ENCODE measurements around the gene FAM184A. TPM values are rescaled to one million over a fixed set of nuclear protein-coding genes. Genes with fewer than 3 reads are reported as not detected.

FAM184A gene
- total RNA-seq, 1 experiment from 2014 or later: 13.3 TPM

GRCh38 chr6:119096721-119097565, 18.5 kb upstream of the FAM184A start:
- TF ChIP-seq NFYB (CRISPR knock-in tag; conservative IDR thresholded peaks at IDR 0.05; ENCODE audit: low read depth) (no peak), ZNF396 (CRISPR knock-in tag; IDR thresholded peaks at IDR 0.05; ENCODE audit: borderline replicate concordance) (no peak), ZNF317 (CRISPR knock-in tag; IDR thresholded peaks at IDR 0.05; ENCODE audit: borderline replicate concordance, low read depth) (no peak), MYBL2 (CRISPR knock-in tag; IDR thresholded peaks at IDR 0.05) (no peak), FOXJ3 (CRISPR knock-in tag; IDR thresholded peaks at IDR 0.05; ENCODE audit: borderline replicate concordance) (no peak)
- CTCF ChIA-PET: interaction anchor here (3.6 kb wide), 1 partner anchor 14 kb away, joined by 13 read pairs; no protein-coding TSS in a partner anchor
- POLR2A ChIA-PET: no interaction called here
- Mint-ChIP-seq H3K4me3 (no peak overlapping the region), H3K9me3 (no peaks in the 10 kb centered on the region), H3K27ac (no peak overlapping the region), H3K4me1 (peaks cover 12% of the 10 kb centered on the region), H3K27me3 (ENCODE audit: low read depth) (no peaks in the 10 kb centered on the region), H3K36me3 (no peaks in the 10 kb centered on the region)
- no peak for DNase-seq (ENCODE audit: low spot score)
- no peak for ATAC-seq

GRCh38 chr6:119090256-119090655, 11.8 kb upstream of the FAM184A start:
- POLR2A ChIA-PET: no interaction called here
- peak; percentile 53 for ATAC-seq
- peaks cover 13% of the 10 kb centered on the region for H3K9me3 Mint-ChIP-seq
- no peak overlapping the region for H3K27ac Mint-ChIP-seq
- no peak overlapping the region for H3K4me3 Mint-ChIP-seq
- DNase-seq (ENCODE audit: low spot score): no peak
- peaks cover 11% of the 10 kb centered on the region for H3K4me1 Mint-ChIP-seq
- CTCF ChIA-PET: interaction anchor here (1.3 kb wide), 1 partner anchor 12 kb away, joined by 6 read pairs; the partner anchor contains the start of gene FAM184A
- peaks cover 3% of the 10 kb centered on the region for H3K36me3 Mint-ChIP-seq
- TF ChIP-seq NR2C2 (CRISPR knock-in tag; IDR thresholded peaks at IDR 0.05) (no peak), ZNF425 (CRISPR knock-in tag; conservative IDR thresholded peaks at IDR 0.05) (no peak), ETV6 (CRISPR knock-in tag; IDR thresholded peaks at IDR 0.05) (no peak), JAZF1 (CRISPR knock-in tag; IDR thresholded peaks at IDR 0.05) (no peak), USF2 (CRISPR knock-in tag; IDR thresholded peaks at IDR 0.05) (no peak), ZBTB21 (CRISPR knock-in tag; IDR thresholded peaks at IDR 0.05; ENCODE audit: borderline replicate concordance) (no peak), ZNF396 (CRISPR knock-in tag; IDR thresholded peaks at IDR 0.05; ENCODE audit: borderline replicate concordance) (no peak), HMGA2 (CRISPR knock-in tag; IDR thresholded peaks at IDR 0.05) (no peak), ZNF317 (CRISPR knock-in tag; IDR thresholded peaks at IDR 0.05; ENCODE audit: borderline replicate concordance, low read depth) (no peak), SMAD4 (CRISPR knock-in tag; IDR thresholded peaks at IDR 0.05) (no peak), ZSCAN18 (CRISPR knock-in tag; IDR thresholded peaks at IDR 0.05) (no peak), EMX1 (CRISPR knock-in tag; IDR thresholded peaks at IDR 0.05) (no peak), ZMAT4 (CRISPR knock-in tag; IDR thresholded peaks at IDR 0.05) (no peak), NFE2L1 (CRISPR knock-in tag; IDR thresholded peaks at IDR 0.05) (no peak), E2F1 (CRISPR knock-in tag; IDR thresholded peaks at IDR 0.05) (no peak), PREB (CRISPR knock-in tag; IDR thresholded peaks at IDR 0.05; ENCODE audit: borderline replicate concordance) (no peak)
- H3K27me3 Mint-ChIP-seq (ENCODE audit: low read depth): no peaks in the 10 kb centered on the region

Measured in WTC11 (cell line).